HepG2 (cell line): ENCODE data around the gene S100P. TPM values are rescaled to one million over a fixed set of nuclear protein-coding genes. Genes with fewer than 3 reads are reported as not detected.
A peak's percentile ranks its signal among the peaks of the same experiment; 100 is the strongest.

ENCODE experiments used
- AFF4 ChIP-seq: sonication (generic); formaldehyde crosslinking; IDR thresholded peaks from 2 replicates; pipeline ENCODE4 v1.4.0; 2020; ENCODE audit warnings: missing genetic modification reagents
- EP300 ChIP-seq, 3 experiments: sonication (generic) in 1 of 3; formaldehyde crosslinking in 1 of 3; IDR thresholded peaks; 2 replicates each; pipeline versions ENCODE4 v1.5.1 to v1.6.1; 2011 to 2020; ENCODE audit warnings: low read depth in 2 of 3, low read length in 2 of 3, borderline replicate concordance in 1 of 3, improper control_type of control experiment in 1 of 3, mild to moderate bottlenecking in 1 of 3, missing genetic modification reagents in 1 of 3, moderate library complexity in 1 of 3
- IRF9 ChIP-seq: sonication (generic); formaldehyde crosslinking; IDR thresholded peaks from 2 replicates; pipeline ENCODE4 v1.8.0; 2022; ENCODE audit warnings: missing genetic modification reagents, mild to moderate bottlenecking, borderline replicate concordance
- SIX4 ChIP-seq: sonication (generic); formaldehyde crosslinking; IDR thresholded peaks from 2 replicates; pipeline ENCODE4 v1.4.0; 2020; ENCODE audit warnings: missing genetic modification reagents
- ZFP82 ChIP-seq: sonication (generic); formaldehyde crosslinking; IDR thresholded peaks from 2 replicates; pipeline ENCODE4 v1.5.1; 2020; ENCODE audit warnings: mild to moderate bottlenecking, missing genetic modification reagents, borderline replicate concordance
- ZNF3 ChIP-seq: IDR thresholded peaks from 2 replicates; pipeline ENCODE4 v1.7.0; 2017; ENCODE audit warnings: inconsistent platforms
- ZNF441 ChIP-seq: sonication (generic); formaldehyde crosslinking; IDR thresholded peaks from 2 replicates; pipeline ENCODE4 v1.7.0; 2021; ENCODE audit warnings: missing genetic modification reagents, borderline replicate concordance
- polyA plus RNA-seq, 8 experiments: library from polyadenylated mRNA; depleted of rRNA in 3 of 8; stranded (reverse) in 7 of 8; unstranded in 1 of 8; fragments of >200 nt; fragmentation: Illumina TruSeq in 4 of 8; extraction: Trizol in 4 of 8; gene quantifications; 2 replicates each; pipeline versions ENCODE4 v1.2.1 to v1.2.3, GENCODE V29; 2011 to 2016; ENCODE audit warnings: low read depth in 4 of 8, missing spikeins in 1 of 8, mixed read lengths in 1 of 8; ENCODE audit not compliant: insufficient read depth in 1 of 8
- total RNA-seq, 5 experiments: library from RNA; depleted of rRNA; stranded (reverse); fragments of >200 nt; fragmentation: Illumina TruSeq; extraction: Trizol; gene quantifications; 2 replicates each; pipeline ENCODE4 v1.2.3, GENCODE V29; 2016; ENCODE audit warnings: low read depth in 1 of 5
- TF ChIP-seq, protein P1 (sequence below): sonication (generic); formaldehyde crosslinking; IDR thresholded peaks from 2 replicates; pipeline ENCODE4 v1.4.0; 2020; ENCODE audit warnings: mild to moderate bottlenecking, missing genetic modification reagents
- TF ChIP-seq, protein P2 (sequence below): sonication (generic); formaldehyde crosslinking; IDR thresholded peaks from 2 replicates; pipeline ENCODE4 v1.4.0; 2020; ENCODE audit warnings: missing genetic modification reagents
- TF ChIP-seq, protein P3 (sequence below): sonication (generic); formaldehyde crosslinking; IDR thresholded peaks from 2 replicates; pipeline ENCODE4 v1.8.0; 2022; ENCODE audit warnings: missing genetic modification reagents, mild to moderate bottlenecking, moderate library complexity, borderline replicate concordance

S100P gene
- total and polyA plus RNA-seq, 2 of the 13 experiments (the other 11 are each of a cell fraction or from before 2014, with no cell fraction given), result 278 to 1,649 TPM

GRCh38 chr4:6693231-6694176, at the start of gene S100P (continued):
- TF ChIP-seq, protein P1, sequence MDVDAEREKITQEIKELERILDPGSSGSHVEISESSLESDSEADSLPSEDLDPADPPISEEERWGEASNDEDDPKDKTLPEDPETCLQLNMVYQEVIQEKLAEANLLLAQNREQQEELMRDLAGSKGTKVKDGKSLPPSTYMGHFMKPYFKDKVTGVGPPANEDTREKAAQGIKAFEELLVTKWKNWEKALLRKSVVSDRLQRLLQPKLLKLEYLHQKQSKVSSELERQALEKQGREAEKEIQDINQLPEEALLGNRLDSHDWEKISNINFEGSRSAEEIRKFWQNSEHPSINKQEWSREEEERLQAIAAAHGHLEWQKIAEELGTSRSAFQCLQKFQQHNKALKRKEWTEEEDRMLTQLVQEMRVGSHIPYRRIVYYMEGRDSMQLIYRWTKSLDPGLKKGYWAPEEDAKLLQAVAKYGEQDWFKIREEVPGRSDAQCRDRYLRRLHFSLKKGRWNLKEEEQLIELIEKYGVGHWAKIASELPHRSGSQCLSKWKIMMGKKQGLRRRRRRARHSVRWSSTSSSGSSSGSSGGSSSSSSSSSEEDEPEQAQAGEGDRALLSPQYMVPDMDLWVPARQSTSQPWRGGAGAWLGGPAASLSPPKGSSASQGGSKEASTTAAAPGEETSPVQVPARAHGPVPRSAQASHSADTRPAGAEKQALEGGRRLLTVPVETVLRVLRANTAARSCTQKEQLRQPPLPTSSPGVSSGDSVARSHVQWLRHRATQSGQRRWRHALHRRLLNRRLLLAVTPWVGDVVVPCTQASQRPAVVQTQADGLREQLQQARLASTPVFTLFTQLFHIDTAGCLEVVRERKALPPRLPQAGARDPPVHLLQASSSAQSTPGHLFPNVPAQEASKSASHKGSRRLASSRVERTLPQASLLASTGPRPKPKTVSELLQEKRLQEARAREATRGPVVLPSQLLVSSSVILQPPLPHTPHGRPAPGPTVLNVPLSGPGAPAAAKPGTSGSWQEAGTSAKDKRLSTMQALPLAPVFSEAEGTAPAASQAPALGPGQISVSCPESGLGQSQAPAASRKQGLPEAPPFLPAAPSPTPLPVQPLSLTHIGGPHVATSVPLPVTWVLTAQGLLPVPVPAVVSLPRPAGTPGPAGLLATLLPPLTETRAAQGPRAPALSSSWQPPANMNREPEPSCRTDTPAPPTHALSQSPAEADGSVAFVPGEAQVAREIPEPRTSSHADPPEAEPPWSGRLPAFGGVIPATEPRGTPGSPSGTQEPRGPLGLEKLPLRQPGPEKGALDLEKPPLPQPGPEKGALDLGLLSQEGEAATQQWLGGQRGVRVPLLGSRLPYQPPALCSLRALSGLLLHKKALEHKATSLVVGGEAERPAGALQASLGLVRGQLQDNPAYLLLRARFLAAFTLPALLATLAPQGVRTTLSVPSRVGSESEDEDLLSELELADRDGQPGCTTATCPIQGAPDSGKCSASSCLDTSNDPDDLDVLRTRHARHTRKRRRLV (CRISPR knock-in tag), result peak; percentile 76; the same call in 1 of the 2 replicates
- TF ChIP-seq, protein P2, sequence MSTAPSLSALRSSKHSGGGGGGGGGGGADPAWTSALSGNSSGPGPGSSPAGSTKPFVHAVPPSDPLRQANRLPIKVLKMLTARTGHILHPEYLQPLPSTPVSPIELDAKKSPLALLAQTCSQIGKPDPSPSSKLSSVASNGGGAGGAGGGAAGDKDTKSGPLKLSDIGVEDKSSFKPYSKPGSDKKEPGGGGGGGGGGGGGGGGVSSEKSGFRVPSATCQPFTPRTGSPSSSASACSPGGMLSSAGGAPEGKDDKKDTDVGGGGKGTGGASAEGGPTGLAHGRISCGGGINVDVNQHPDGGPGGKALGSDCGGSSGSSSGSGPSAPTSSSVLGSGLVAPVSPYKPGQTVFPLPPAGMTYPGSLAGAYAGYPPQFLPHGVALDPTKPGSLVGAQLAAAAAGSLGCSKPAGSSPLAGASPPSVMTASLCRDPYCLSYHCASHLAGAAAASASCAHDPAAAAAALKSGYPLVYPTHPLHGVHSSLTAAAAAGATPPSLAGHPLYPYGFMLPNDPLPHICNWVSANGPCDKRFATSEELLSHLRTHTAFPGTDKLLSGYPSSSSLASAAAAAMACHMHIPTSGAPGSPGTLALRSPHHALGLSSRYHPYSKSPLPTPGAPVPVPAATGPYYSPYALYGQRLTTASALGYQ (CRISPR knock-in tag), result no peak; the same call in 1 of the 2 replicates
- TF ChIP-seq AFF4 (CRISPR knock-in tag) (peak; percentile 82; the same call in 1 of the 2 replicates), SIX4 (CRISPR knock-in tag) (peak; percentile 67; the same call in 1 of the 2 replicates), ZNF441 (CRISPR knock-in tag) (0 out of 2 replicates have a peak, but pooled peaks have one; percentile 19), ZNF3 (CRISPR knock-in tag) (no peak), IRF9 (CRISPR knock-in tag) (peak; percentile 75), ZFP82 (CRISPR knock-in tag) (no peak; the same call in 1 of the 2 replicates), EP300 (IDR thresholded peaks at IDR 0.05; ENCODE audit: low read depth in 2 of 2, low read length in 2 of 2) (peak in 1 of 2 experiments; percentile 64; a peak in 2 of 4 replicates), EP300 (CRISPR knock-in tag; IDR thresholded peaks at IDR 0.05; ENCODE audit: borderline replicate concordance) (peak; percentile 81)
- TF ChIP-seq, protein P3, sequence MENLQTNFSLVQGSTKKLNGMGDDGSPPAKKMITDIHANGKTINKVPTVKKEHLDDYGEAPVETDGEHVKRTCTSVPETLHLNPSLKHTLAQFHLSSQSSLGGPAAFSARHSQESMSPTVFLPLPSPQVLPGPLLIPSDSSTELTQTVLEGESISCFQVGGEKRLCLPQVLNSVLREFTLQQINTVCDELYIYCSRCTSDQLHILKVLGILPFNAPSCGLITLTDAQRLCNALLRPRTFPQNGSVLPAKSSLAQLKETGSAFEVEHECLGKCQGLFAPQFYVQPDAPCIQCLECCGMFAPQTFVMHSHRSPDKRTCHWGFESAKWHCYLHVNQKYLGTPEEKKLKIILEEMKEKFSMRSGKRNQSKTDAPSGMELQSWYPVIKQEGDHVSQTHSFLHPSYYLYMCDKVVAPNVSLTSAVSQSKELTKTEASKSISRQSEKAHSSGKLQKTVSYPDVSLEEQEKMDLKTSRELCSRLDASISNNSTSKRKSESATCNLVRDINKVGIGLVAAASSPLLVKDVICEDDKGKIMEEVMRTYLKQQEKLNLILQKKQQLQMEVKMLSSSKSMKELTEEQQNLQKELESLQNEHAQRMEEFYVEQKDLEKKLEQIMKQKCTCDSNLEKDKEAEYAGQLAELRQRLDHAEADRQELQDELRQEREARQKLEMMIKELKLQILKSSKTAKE, result no peak
